K562 (cell line): Measurements from ENCODE around the gene DDRGK1. TPM values are rescaled to one million over a fixed set of nuclear protein-coding genes. Genes with fewer than 3 reads are reported as not detected.

Source experiments
- ATAC-seq: fragments of 200-7000 bp; cut with Tn5 transposase; 3 replicates; pipeline ENCODE4 v1.9.1; 2020; ENCODE audit warnings: moderate library complexity
- BruUV-seq: library from RNA; stranded (reverse); fragments of 400-500 nt; replicated peaks from 2 replicates; lab custom pipeline; 2021; lab: Mats Ljungman, UMichigan
- CTCF ChIA-PET: fragments of 300-600 bp; formaldehyde crosslinking; extraction: SDS; loops from one replicate; lab custom pipeline; 2021; ENCODE audit warnings: low intra/inter-chr PET ratio; lab: Yijun Ruan, JAX
- POLR2A ChIA-PET: fragments of 300-600, 350-650 bp; sonication (Branson Sonifier 250); formaldehyde crosslinking; extraction: SDS; loops from one replicate; lab custom pipeline; 2021; ENCODE audit warnings: antibody characterized with exemption, inconsistent platforms; lab: Yijun Ruan, JAX
- DNase-seq, 4 experiments: peaks; one replicate each; pipeline versions ENCODE4 v3.0.0 to v3.0.0-alpha.2; 2011 to 2018; ENCODE audit warnings: low spot score in 3 of 4, mixed read lengths in 3 of 4; ENCODE audit errors: extremely low read depth in 1 of 4
- FAIRE-seq: peaks from 2 replicates; lab custom pipeline; 2011; peaks lifted over from hg19 to GRCh38; lab: Jason Lieb, UNC
- H2AFZ ChIP-seq: 2 replicates; pipeline ENCODE4 v1.6.0; 2011; ENCODE audit warnings: low read depth, low read length, control low read depth, inconsistent platforms
- H3K27ac ChIP-seq: fragments of 200-600 bp; 3 replicates; pipeline ENCODE4 v1.8.0; 2011; ENCODE audit warnings: low read depth, mild to moderate bottlenecking, control low read depth, inconsistent platforms, low read length, moderate library complexity, mixed read lengths; ENCODE audit errors: extremely low read depth
- H3K27me3 ChIP-seq, 2 experiments: fragments of 300-600 bp in 1 of 2; 2 replicates in 1 of 2; 3 replicates in 1 of 2; pipeline versions ENCODE4 v1.6.0 to v1.8.0; 2011; ENCODE audit warnings: inconsistent platforms in 2 of 2, low read length in 2 of 2, mild to moderate bottlenecking in 1 of 2, mixed read lengths in 1 of 2, moderate library complexity in 1 of 2; ENCODE audit not compliant: control insufficient read depth in 2 of 2, insufficient read depth in 2 of 2
- H3K36me3 ChIP-seq: fragments of 300-600 bp; 3 replicates; pipeline ENCODE4 v1.8.0; 2011; ENCODE audit warnings: mild to moderate bottlenecking, low read length, inconsistent platforms; ENCODE audit not compliant: control insufficient read depth, insufficient read depth
- H3K4me1 ChIP-seq, 2 experiments: fragments of 200-600 bp in 1 of 2; replicated peaks in 1 of 2; 2 replicates in 1 of 2; 3 replicates in 1 of 2; pipeline versions ENCODE4 v1.5.1 to v1.8.0; 2011; ENCODE audit warnings: inconsistent platforms in 2 of 2, low read length in 2 of 2, mild to moderate bottlenecking in 1 of 2, mixed read lengths in 1 of 2, moderate library complexity in 1 of 2; ENCODE audit not compliant: control insufficient read depth in 2 of 2, insufficient read depth in 2 of 2
- H3K4me2 ChIP-seq: 2 replicates; pipeline ENCODE4 v1.6.1; 2011; ENCODE audit warnings: low read length, control low read depth, inconsistent platforms, mixed read lengths; ENCODE audit not compliant: insufficient read depth
- H3K4me3 ChIP-seq: fragments of 200-600 bp; sonication (generic), shearing (Covaris generic); 2 replicates; pipeline ENCODE4 v1.5.1; 2016; ENCODE audit warnings: control low read depth, inconsistent platforms
- H3K79me2 ChIP-seq: fragments of 200-600 bp; 3 replicates; pipeline ENCODE4 v1.8.0; 2011; ENCODE audit warnings: low read length, inconsistent platforms; ENCODE audit not compliant: control insufficient read depth, insufficient read depth
- H3K9ac ChIP-seq, 2 experiments: 2 replicates each; pipeline versions ENCODE4 v1.6.0 to v1.6.1; 2011; ENCODE audit warnings: low read depth in 2 of 2, low read length in 2 of 2, control low read depth in 1 of 2, inconsistent platforms in 1 of 2, mild to moderate bottlenecking in 1 of 2, mixed read lengths in 1 of 2; ENCODE audit not compliant: insufficient read depth in 1 of 2
- H3K9me1 ChIP-seq: one replicate; pipeline ENCODE4 v1.6.0; 2011; ENCODE audit warnings: inconsistent platforms, mild to moderate bottlenecking, low read length, moderate library complexity; ENCODE audit not compliant: control insufficient read depth, insufficient read depth
- H3K9me3 ChIP-seq: replicated peaks from 2 replicates; pipeline ENCODE4 v1.5.1; 2011; ENCODE audit warnings: low read depth, low read length, inconsistent platforms; ENCODE audit not compliant: control insufficient read depth, insufficient read depth
- H4K20me1 ChIP-seq: replicated peaks from 2 replicates; pipeline ENCODE4 v1.6.1; 2011; ENCODE audit warnings: low read length, inconsistent platforms, mixed read lengths; ENCODE audit not compliant: control insufficient read depth, insufficient read depth
- FOXM1 ChIP-seq, 2 experiments: fragments of 450-650 bp in 1 of 2; sonication (generic) in 1 of 2; formaldehyde crosslinking in 1 of 2; IDR thresholded peaks; 2 replicates each; pipeline versions ENCODE4 v1.6.1 to v1.9.0; 2017 to 2022; ENCODE audit warnings: low read depth in 2 of 2, mild to moderate bottlenecking in 2 of 2, missing genetic modification reagents in 1 of 2, moderate library complexity in 1 of 2
- HMGXB4 ChIP-seq: sonication (generic); formaldehyde crosslinking; IDR thresholded peaks from 2 replicates; pipeline ENCODE4 v1.8.1; 2023; ENCODE audit warnings: mild to moderate bottlenecking, missing genetic modification reagents
- LARP7 ChIP-seq: fragments of 450-650 bp; IDR thresholded peaks from 2 replicates; pipeline ENCODE4 v1.6.1; 2016
- NFATC3 ChIP-seq: fragments of 450-650 bp; IDR thresholded peaks from 2 replicates; pipeline ENCODE4 v1.6.1; 2017; ENCODE audit warnings: mild to moderate bottlenecking
- NR3C1 ChIP-seq: sonication (generic); formaldehyde crosslinking; IDR thresholded peaks from 2 replicates; pipeline ENCODE4 v1.8.1; 2022; ENCODE audit warnings: missing genetic modification reagents
- SMARCE1 ChIP-seq: fragments of 450-650 bp; IDR thresholded peaks from 2 replicates; pipeline ENCODE4 v1.7.1; 2016; ENCODE audit warnings: mild to moderate bottlenecking
- TFAM ChIP-seq: fragments of 250-450 bp; sonication (Bioruptor Pico); conservative IDR thresholded peaks from 2 replicates; pipeline ENCODE4 v1.5.0; 2021; ENCODE audit warnings: mild to moderate bottlenecking, moderate library complexity
- ZSCAN32 ChIP-seq: fragments of 450-650 bp; formaldehyde crosslinking; IDR thresholded peaks from 2 replicates; pipeline ENCODE4 v1.4.0; 2020; ENCODE audit warnings: mild to moderate bottlenecking, moderate library complexity
- WGBS: fragments of 100-300 bp; shearing (Covaris generic); methylation state at CpG from one replicate; pipeline ENCODE4 v1.1.6; 2016; ENCODE audit warnings: low coverage, mixed read lengths; ENCODE audit not compliant: insufficient coverage; ENCODE audit errors: missing lambda C conversion rate; 5-methylcytosine and 5-hydroxymethylcytosine counted together
- in situ Hi-C: fragments of 300-500 bp; cut with MboI; formaldehyde crosslinking; loops from 4 replicates; pipeline ENCODE4 v1.15.0; 2018; ENCODE audit warnings: inconsistent platforms, mixed read lengths
- intact Hi-C: fragments of 100-400 bp; cut with micrococcal nuclease; formaldehyde crosslinking; loops from 2 replicates; pipeline ENCODE4 v1.14.2; 2022
- polyA plus RNA-seq, 8 experiments: library from polyadenylated mRNA; depleted of rRNA in 4 of 8; stranded (reverse) in 5 of 8; unstranded in 3 of 8; fragments of >200 nt; fragmentation: Nextera tagmentation in 2 of 8; fragmentation: Illumina TruSeq in 1 of 8; extraction: Ambion mirVana in 2 of 8; extraction: Trizol in 1 of 8; gene quantifications; 2 replicates each; pipeline versions ENCODE4 v1.2.1 to v1.2.3, GENCODE V29; 2011 to 2014; ENCODE audit warnings: inconsistent platforms in 1 of 8, missing spikeins in 1 of 8
- total RNA-seq, 7 experiments: library from RNA; depleted of rRNA in 6 of 7; stranded (reverse); fragments of >200 nt in 6 of 7; fragmentation: Illumina TruSeq in 2 of 7; extraction: Trizol in 2 of 7; gene quantifications; 2 replicates each; pipeline versions ENCODE4 v1.2.1 to v1.2.3, GENCODE V29; 2011 to 2021; ENCODE audit warnings: low replicate concordance in 1 of 7

DDRGK1 gene
- total and polyA plus RNA-seq, 9 of the 15 experiments (the other 6 are each of a cell fraction or from before 2014, with no cell fraction given), result 2.3 to 54.4 (median 29.1) TPM

- TF ChIP-seq TFAM, result no peak
- no peak for TF ChIP-seq NR3C1 (CRISPR knock-in tag)
- TF ChIP-seq FOXM1 (IDR thresholded peaks at IDR 0.05; ENCODE audit: low read depth), result no peak
- no peak for TF ChIP-seq FOXM1 (CRISPR knock-in tag; IDR thresholded peaks at IDR 0.05; ENCODE audit: low read depth)
- TF ChIP-seq LARP7, result no peak
- TF ChIP-seq, all 486 proteins: peak for 0
Measured at GRCh38 chr20:3164043-3164762, 40.3 kb downstream of the DDRGK1 start (continued).

- no TSS peak for BruUV-seq
- FAIRE-seq (no peak), ATAC-seq (no peak), DNase-seq (no peak)
- intact Hi-C loops (no loop called here), in situ Hi-C loops (no loop called here)
- WGBS, result 73% methylated on average over 9 of the region's 14 CpGs
- Histone ChIP-seq H3K36me3 (no peaks in the 10 kb centered on the region), H3K27ac (no peak overlapping the region), H3K9me3 (no peaks in the 10 kb centered on the region), H4K20me1 (peaks cover 10% of the 10 kb centered on the region), H3K9me1 (no peaks in the 10 kb centered on the region), H3K4me2 (no peak overlapping the region), H3K4me1 (peaks cover 0 to 46% of the 10 kb centered on the region in 2 experiments; a peak in 3 of 5 replicates), H2AFZ (no peak overlapping the region), H3K4me3 (no peak overlapping the region), H3K9ac (peak overlapping the region in 1 of 2 experiments; percentile 79; a peak in 2 of 4 replicates), H3K27me3 (no peaks in the 10 kb centered on the region), H3K79me2 (peaks cover 16% of the 10 kb centered on the region)
- POLR2A ChIA-PET, result no interaction called here
- CTCF ChIA-PET, result no interaction called here
- no peak for TF ChIP-seq ZSCAN32
- TF ChIP-seq SMARCE1, result no peak
- TF ChIP-seq HMGXB4 (CRISPR knock-in tag), result no peak
- no peak for TF ChIP-seq NFATC3
Measured at GRCh38 chr20:3163099-3164042, 41.1 kb downstream of the DDRGK1 start.
